Neural cell (in vitro differentiated cells): Measurements from ENCODE around the gene PTP4A2. TPM values are rescaled to one million over a fixed set of nuclear protein-coding genes. Genes with fewer than 3 reads are reported as not detected.

Experiments used
- H2AFZ ChIP-seq: fragments of 200-600, 300-800 bp; sonication (generic), shearing (Covaris generic); 2 replicates; pipeline ENCODE4 v1.6.0; 2014; ENCODE audit warnings: low read depth, mild to moderate bottlenecking, antibody characterized with exemption, low read length, moderate library complexity
- H3F3A ChIP-seq: fragments of 200-600 bp; shearing (Covaris generic); 2 replicates; pipeline ENCODE4 v1.6.1; 2016; ENCODE audit warnings: mild to moderate bottlenecking, moderate library complexity, mixed read lengths, antibody characterized with exemption, low read length; ENCODE audit not compliant: insufficient read depth, poor library complexity, severe bottlenecking
- H3K27ac ChIP-seq: fragments of 200-600, 300-800 bp; sonication (generic), shearing (Covaris generic); 2 replicates; pipeline ENCODE4 v1.5.1; 2014; ENCODE audit warnings: mild to moderate bottlenecking, low read length, moderate library complexity
- H3K27me3 ChIP-seq: fragments of 300-800, 200-600 bp; sonication (generic), shearing (Covaris generic); 2 replicates; pipeline ENCODE4 v1.6.0; 2014; ENCODE audit warnings: mild to moderate bottlenecking, low read depth, low read length, moderate library complexity; ENCODE audit not compliant: insufficient read depth
- H3K36me3 ChIP-seq: fragments of 300-800, 200-600 bp; sonication (generic), shearing (Covaris generic); 2 replicates; pipeline ENCODE4 v1.5.1; 2014; ENCODE audit warnings: mild to moderate bottlenecking, antibody characterized with exemption, low read length, moderate library complexity; ENCODE audit not compliant: insufficient read depth
- H3K4me2 ChIP-seq: fragments of 300-800, 200-600 bp; sonication (generic), shearing (Covaris generic); 2 replicates; pipeline ENCODE4 v1.6.0; 2014; ENCODE audit warnings: mild to moderate bottlenecking, low read length
- H3K4me3 ChIP-seq: fragments of 300-800, 200-600 bp; sonication (generic), shearing (Covaris generic); 2 replicates; pipeline ENCODE4 v1.5.1; 2014; ENCODE audit warnings: mild to moderate bottlenecking, low read length, moderate library complexity
- H3K79me2 ChIP-seq: fragments of 200-600 bp; shearing (Covaris generic); replicated peaks from 2 replicates; pipeline ENCODE4 v1.6.0; 2014; ENCODE audit warnings: mild to moderate bottlenecking, low read length, moderate library complexity; ENCODE audit not compliant: insufficient read depth
- H3K9ac ChIP-seq: fragments of 300-800, 200-600 bp; sonication (generic), shearing (Covaris generic); 2 replicates; pipeline ENCODE4 v1.6.1; 2016; ENCODE audit warnings: mild to moderate bottlenecking, low read length, mixed read lengths
- H3K9me2 ChIP-seq: fragments of 200-600 bp; shearing (Covaris generic); 2 replicates; pipeline ENCODE4 v1.6.1; 2016; ENCODE audit warnings: mild to moderate bottlenecking, low read length, mixed read lengths; ENCODE audit not compliant: insufficient read depth
- H3K9me3 ChIP-seq: fragments of 200-600, 300-800 bp; sonication (generic), shearing (Covaris generic); 2 replicates; pipeline ENCODE4 v1.6.1; 2016; ENCODE audit warnings: mild to moderate bottlenecking, mixed run types, low read length, moderate library complexity, mixed read lengths
- H4K20me1 ChIP-seq: fragments of 200-600 bp; shearing (Covaris generic); 2 replicates; pipeline ENCODE4 v1.6.1; 2016; ENCODE audit warnings: mild to moderate bottlenecking, mixed run types; ENCODE audit not compliant: insufficient read depth
- CTCF ChIP-seq: fragments of 450-650 bp; IDR thresholded peaks from 2 replicates; pipeline ENCODE4 v1.5.1; 2014; ENCODE audit warnings: antibody characterized with exemption, mild to moderate bottlenecking, moderate library complexity; ENCODE audit not compliant: poor library complexity, severe bottlenecking
- EP300 ChIP-seq: fragments of 450-650 bp; conservative IDR thresholded peaks from 2 replicates; pipeline ENCODE4 v1.6.1; 2014; ENCODE audit warnings: antibody characterized with exemption, mild to moderate bottlenecking, moderate library complexity; ENCODE audit not compliant: poor library complexity, severe bottlenecking
- EZH2 ChIP-seq: fragments of 200-600, 300-800 bp; shearing (Covaris generic), sonication (generic); IDR thresholded peaks from 2 replicates; pipeline ENCODE4 v1.6.1; 2014; ENCODE audit warnings: antibody characterized with exemption, low read length, borderline replicate concordance, mild to moderate bottlenecking; ENCODE audit not compliant: insufficient read depth, poor library complexity, severe bottlenecking
- MXI1 ChIP-seq: fragments of 450-650 bp; conservative IDR thresholded peaks from 2 replicates; pipeline ENCODE4 v1.6.1; 2014; ENCODE audit warnings: antibody characterized with exemption, mild to moderate bottlenecking; ENCODE audit not compliant: poor library complexity, severe bottlenecking
- POLR2AphosphoS5 ChIP-seq: IDR thresholded peaks from 2 replicates; pipeline ENCODE4 v1.6.1; 2012
- RAD21 ChIP-seq: fragments of 450-650 bp; conservative IDR thresholded peaks from 2 replicates; pipeline ENCODE4 v1.6.1; 2014; ENCODE audit warnings: antibody characterized with exemption, mild to moderate bottlenecking, moderate library complexity
- REST ChIP-seq: IDR thresholded peaks from 2 replicates; pipeline ENCODE4 v1.6.1; 2012; ENCODE audit warnings: borderline replicate concordance
- SMC3 ChIP-seq: fragments of 450-650 bp; conservative IDR thresholded peaks from 2 replicates; pipeline ENCODE4 v1.6.1; 2014; ENCODE audit warnings: antibody characterized with exemption, mild to moderate bottlenecking, moderate library complexity; ENCODE audit not compliant: poor library complexity
- TAF1 ChIP-seq: IDR thresholded peaks from 2 replicates; pipeline ENCODE4 v1.6.1; 2012; ENCODE audit warnings: low read depth
- polyA plus RNA-seq: library from polyadenylated mRNA; depleted of rRNA; stranded (reverse); fragments of >200 nt; gene quantifications from 2 replicates; pipeline ENCODE4 v1.2.3, GENCODE V29; 2014

Gene PTP4A2
- polyA plus RNA-seq, 1 donor from 2014 or later: 250 TPM

DNA sequence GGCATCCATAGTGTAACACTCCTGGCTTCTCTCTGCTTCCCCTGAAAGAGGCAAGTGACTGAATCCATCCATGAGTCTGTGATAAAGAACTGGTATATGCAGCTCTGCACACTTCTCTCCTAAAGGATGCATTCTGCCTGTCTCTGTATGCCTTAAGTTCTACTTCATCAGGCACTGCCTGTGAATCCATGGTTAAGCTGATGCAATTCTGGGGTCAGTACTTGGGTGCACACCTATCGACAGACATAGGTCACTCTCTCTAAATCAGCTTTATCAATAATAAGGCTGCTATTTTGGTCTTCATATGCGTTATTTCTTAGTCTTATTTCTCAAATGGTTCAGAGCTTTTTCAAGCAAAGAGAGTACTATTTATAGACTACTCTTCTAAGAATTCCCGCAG, 32.7 kb upstream of the PTP4A2 start:
- Histone ChIP-seq H3K9me3 (no peaks in the 10 kb centered on the region), H3K4me3 (no peak overlapping the region), H3K4me2 (no peak overlapping the region), H3K9me2 (no peaks in the 10 kb centered on the region), H3F3A (no peaks in the 10 kb centered on the region), H2AFZ (no peak overlapping the region), H3K27ac (no peak overlapping the region), H3K36me3 (no peaks in the 10 kb centered on the region), H3K27me3 (no peaks in the 10 kb centered on the region), H4K20me1 (no peaks in the 10 kb centered on the region), H3K79me2 (no peaks in the 10 kb centered on the region), H3K9ac (no peak overlapping the region)
- TF ChIP-seq EZH2: no peak
- no peak for TF ChIP-seq POLR2AphosphoS5
- no peak for TF ChIP-seq RAD21
- TF ChIP-seq REST: no peak
- TF ChIP-seq SMC3: no peak
- no peak for TF ChIP-seq CTCF
- no peak for TF ChIP-seq MXI1
- no peak for TF ChIP-seq EP300
- no peak for TF ChIP-seq TAF1

- H3K4me2 ChIP-seq: no peak overlapping the region
- no peaks in the 10 kb centered on the region for H3K9me2 ChIP-seq
- H3K79me2 ChIP-seq: no peaks in the 10 kb centered on the region
- no peaks in the 10 kb centered on the region for H3K27me3 ChIP-seq
- H3K36me3 ChIP-seq: no peaks in the 10 kb centered on the region
- H3K4me3 ChIP-seq: no peak overlapping the region
- no peaks in the 10 kb centered on the region for H3F3A ChIP-seq
- no peaks in the 10 kb centered on the region for H4K20me1 ChIP-seq
- no peaks in the 10 kb centered on the region for H3K9me3 ChIP-seq
- no peak overlapping the region for H3K9ac ChIP-seq
- H3K27ac ChIP-seq: no peak overlapping the region
- no peak overlapping the region for H2AFZ ChIP-seq
- TF ChIP-seq SMC3: no peak
- TF ChIP-seq EZH2: no peak
Measured at GRCh38 chr1:31961536-31961935, 23.4 kb upstream of the PTP4A2 start.
